HepG2 (cell line): ENCODE data around the gene MAT2A. TPM values are rescaled to one million over a fixed set of nuclear protein-coding genes. Genes with fewer than 3 reads are reported as not detected.
A peak's percentile ranks its signal among the peaks of the same experiment; 100 is the strongest.

Experiments used
- DR1 ChIP-seq: sonication (generic); formaldehyde crosslinking; IDR thresholded peaks from 2 replicates; pipeline ENCODE4 v1.8.0; 2021; ENCODE audit warnings: mild to moderate bottlenecking, missing genetic modification reagents, inconsistent platforms
- FOXO1 ChIP-seq: sonication (generic); formaldehyde crosslinking; IDR thresholded peaks from 2 replicates; pipeline ENCODE4 v1.4.0; 2020; ENCODE audit warnings: missing genetic modification reagents
- HIVEP1 ChIP-seq: sonication (generic); formaldehyde crosslinking; IDR thresholded peaks from 2 replicates; pipeline ENCODE4 v1.4.0; 2020; ENCODE audit warnings: mild to moderate bottlenecking, missing genetic modification reagents
- HMG20A ChIP-seq: IDR thresholded peaks from 2 replicates; pipeline ENCODE4 v1.6.1; 2016; ENCODE audit warnings: borderline replicate concordance
- JUN ChIP-seq: sonication (generic); formaldehyde crosslinking; IDR thresholded peaks from 2 replicates; pipeline ENCODE4 v1.4.0; 2020; ENCODE audit warnings: mild to moderate bottlenecking, missing genetic modification reagents
- KDM5A ChIP-seq: fragments of 200-600 bp; sonication (generic); IDR thresholded peaks from 2 replicates; pipeline ENCODE4 v1.7.0; 2018; ENCODE audit warnings: antibody characterized with exemption, mild to moderate bottlenecking, low read length, borderline replicate concordance
- KDM5B ChIP-seq: sonication (generic); formaldehyde crosslinking; IDR thresholded peaks from 2 replicates; pipeline ENCODE4 v1.4.0; 2020; ENCODE audit warnings: missing genetic modification reagents, mild to moderate bottlenecking, borderline replicate concordance
- NR0B2 ChIP-seq: sonication (generic); formaldehyde crosslinking; IDR thresholded peaks from 2 replicates; pipeline ENCODE4 v1.4.0; 2020; ENCODE audit warnings: mild to moderate bottlenecking, missing genetic modification reagents
- PAF1 ChIP-seq: IDR thresholded peaks from 2 replicates; pipeline ENCODE4 v1.6.1; 2016; ENCODE audit warnings: missing genetic modification reagents, missing compliant biosample characterization
- POLR2G ChIP-seq: fragments of 200-400 bp; formaldehyde crosslinking; IDR thresholded peaks from 2 replicates; pipeline ENCODE4 v1.6.1; 2018; ENCODE audit warnings: mild to moderate bottlenecking, low read depth, low read length, moderate library complexity
- ZBTB21 ChIP-seq: sonication (generic); formaldehyde crosslinking; IDR thresholded peaks from 2 replicates; pipeline ENCODE4 v1.4.0; 2020; ENCODE audit warnings: missing genetic modification reagents
- ZFAT ChIP-seq: sonication (generic); formaldehyde crosslinking; conservative IDR thresholded peaks from 2 replicates; pipeline ENCODE4 v1.8.1; 2023; ENCODE audit warnings: missing genetic modification reagents, inconsistent platforms
- ZFP36L2 ChIP-seq: sonication (generic); formaldehyde crosslinking; IDR thresholded peaks from 2 replicates; pipeline ENCODE4 v1.4.0; 2020; ENCODE audit warnings: missing genetic modification reagents
- ZMYM3 ChIP-seq: sonication (generic); formaldehyde crosslinking; IDR thresholded peaks from 2 replicates; pipeline ENCODE4 v1.5.1; 2020; ENCODE audit warnings: mild to moderate bottlenecking, missing genetic modification reagents
- ZNF747 ChIP-seq: sonication (generic); formaldehyde crosslinking; IDR thresholded peaks from 2 replicates; pipeline ENCODE4 v1.8.1; 2023; ENCODE audit warnings: missing genetic modification reagents, mild to moderate bottlenecking, borderline replicate concordance
- ZNF75D ChIP-seq: sonication (generic); formaldehyde crosslinking; IDR thresholded peaks from 2 replicates; pipeline ENCODE4 v1.8.1; 2023; ENCODE audit warnings: missing genetic modification reagents, mild to moderate bottlenecking, borderline replicate concordance
- polyA plus RNA-seq, 8 experiments: library from polyadenylated mRNA; depleted of rRNA in 3 of 8; stranded (reverse) in 7 of 8; unstranded in 1 of 8; fragments of >200 nt; fragmentation: Illumina TruSeq in 4 of 8; extraction: Trizol in 4 of 8; gene quantifications; 2 replicates each; pipeline versions ENCODE4 v1.2.1 to v1.2.3, GENCODE V29; 2011 to 2016; ENCODE audit warnings: low read depth in 4 of 8, missing spikeins in 1 of 8, mixed read lengths in 1 of 8; ENCODE audit not compliant: insufficient read depth in 1 of 8
- total RNA-seq, 5 experiments: library from RNA; depleted of rRNA; stranded (reverse); fragments of >200 nt; fragmentation: Illumina TruSeq; extraction: Trizol; gene quantifications; 2 replicates each; pipeline ENCODE4 v1.2.3, GENCODE V29; 2016; ENCODE audit warnings: low read depth in 1 of 5
- TF ChIP-seq, protein P1 (sequence below): sonication (generic); formaldehyde crosslinking; IDR thresholded peaks from 2 replicates; pipeline ENCODE4 v1.4.0; 2020; ENCODE audit warnings: missing genetic modification reagents, mild to moderate bottlenecking, borderline replicate concordance
- TF ChIP-seq, protein P2 (sequence below): sonication (generic); formaldehyde crosslinking; IDR thresholded peaks from 2 replicates; pipeline ENCODE4 v1.5.0; 2020; ENCODE audit warnings: missing genetic modification reagents, mild to moderate bottlenecking, borderline replicate concordance
- TF ChIP-seq, protein P3 (sequence below): sonication (generic); formaldehyde crosslinking; IDR thresholded peaks from 2 replicates; pipeline ENCODE4 v1.5.1; 2020; ENCODE audit warnings: missing genetic modification reagents, mild to moderate bottlenecking, borderline replicate concordance
- TF ChIP-seq, protein P4 (sequence below): sonication (generic); formaldehyde crosslinking; IDR thresholded peaks from 2 replicates; pipeline ENCODE4 v1.4.0; 2020; ENCODE audit warnings: mild to moderate bottlenecking, missing genetic modification reagents

The MAT2A gene
- total and polyA plus RNA-seq, 2 of the 13 experiments (the other 11 are each of a cell fraction or from before 2014, with no cell fraction given): 155 to 331 TPM

DNA sequence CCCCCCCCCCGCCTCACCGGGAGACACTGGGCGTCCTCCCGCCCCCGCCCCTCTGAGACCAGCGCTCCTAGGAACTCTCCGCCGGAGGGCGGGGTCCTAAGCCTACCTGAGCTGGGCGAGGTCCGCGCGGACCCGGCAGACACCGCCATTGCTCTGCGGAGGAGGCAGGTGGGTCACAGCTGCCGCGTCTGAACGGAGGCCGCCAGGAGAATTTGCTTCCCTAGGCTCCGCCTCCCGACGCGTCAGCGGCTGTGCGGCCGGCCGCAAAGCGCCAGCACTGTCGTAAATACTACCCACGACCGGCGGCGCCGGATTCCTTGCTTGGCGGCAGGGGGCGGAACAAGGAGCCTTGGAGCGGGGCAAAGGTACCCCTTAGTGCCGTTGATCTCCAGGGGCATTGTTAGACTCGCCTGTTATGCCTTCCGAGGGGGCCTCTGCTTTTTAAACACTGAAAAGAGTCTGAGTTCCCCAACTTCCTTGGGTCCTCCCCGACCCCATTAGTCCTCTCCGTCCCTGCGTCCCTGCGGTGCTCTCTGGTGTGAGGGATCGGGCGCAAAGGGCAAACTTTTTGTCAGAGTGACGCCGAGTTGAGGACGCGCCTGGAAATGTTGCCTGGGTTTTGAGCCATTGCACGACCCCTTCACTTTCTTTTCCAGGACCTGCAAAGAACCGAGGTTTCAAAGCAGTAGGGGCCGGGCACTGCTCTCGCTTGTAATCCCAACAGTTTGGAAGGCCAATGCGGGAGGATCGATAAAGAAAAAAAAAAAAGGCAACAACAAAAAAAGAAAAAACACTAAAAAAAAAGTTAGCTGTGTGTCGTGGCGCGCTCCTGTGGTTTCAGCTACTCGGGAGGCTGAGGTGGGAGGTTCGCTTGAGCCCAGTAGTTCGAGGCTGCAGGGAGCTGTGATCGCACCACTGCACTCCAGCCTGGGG is 22.6 kb downstream of the MAT2A start, which contains the start of gene GGCX (continued):
- TF ChIP-seq, protein P1, sequence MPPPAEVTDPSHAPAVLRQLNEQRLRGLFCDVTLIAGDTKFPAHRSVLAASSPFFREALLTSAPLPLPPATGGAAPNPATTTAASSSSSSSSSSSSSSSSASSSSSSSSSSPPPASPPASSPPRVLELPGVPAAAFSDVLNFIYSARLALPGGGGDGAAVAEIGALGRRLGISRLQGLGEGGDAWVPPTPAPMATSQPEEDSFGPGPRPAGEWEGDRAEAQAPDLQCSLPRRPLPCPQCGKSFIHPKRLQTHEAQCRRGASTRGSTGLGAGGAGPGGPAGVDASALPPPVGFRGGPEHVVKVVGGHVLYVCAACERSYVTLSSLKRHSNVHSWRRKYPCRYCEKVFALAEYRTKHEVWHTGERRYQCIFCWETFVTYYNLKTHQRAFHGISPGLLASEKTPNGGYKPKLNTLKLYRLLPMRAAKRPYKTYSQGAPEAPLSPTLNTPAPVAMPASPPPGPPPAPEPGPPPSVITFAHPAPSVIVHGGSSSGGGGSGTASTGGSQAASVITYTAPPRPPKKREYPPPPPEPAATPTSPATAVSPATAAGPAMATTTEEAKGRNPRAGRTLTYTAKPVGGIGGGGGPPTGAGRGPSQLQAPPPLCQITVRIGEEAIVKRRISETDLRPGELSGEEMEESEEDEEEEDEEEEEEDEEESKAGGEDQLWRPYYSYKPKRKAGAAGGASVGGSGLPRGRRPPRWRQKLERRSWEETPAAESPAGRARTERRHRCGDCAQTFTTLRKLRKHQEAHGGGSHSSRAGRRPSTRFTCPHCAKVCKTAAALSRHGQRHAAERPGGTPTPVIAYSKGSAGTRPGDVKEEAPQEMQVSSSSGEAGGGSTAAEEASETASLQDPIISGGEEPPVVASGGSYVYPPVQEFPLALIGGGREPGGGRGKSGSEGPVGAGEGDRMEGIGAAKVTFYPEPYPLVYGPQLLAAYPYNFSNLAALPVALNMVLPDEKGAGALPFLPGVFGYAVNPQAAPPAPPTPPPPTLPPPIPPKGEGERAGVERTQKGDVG (CRISPR knock-in tag): peak; percentile 84; the same call in 1 of the 2 replicates
- TF ChIP-seq HIVEP1 (CRISPR knock-in tag) (peak; percentile 81), POLR2G (peak; percentile 100), ZNF75D (CRISPR knock-in tag) (no peak), ZFAT (CRISPR knock-in tag) (no peak), KDM5A (peak; percentile 88; the same call in 1 of the 2 replicates), HMG20A (CRISPR knock-in tag) (no peak; the same call in 1 of the 2 replicates), ZNF747 (no peak; the same call in 1 of the 2 replicates), KDM5B (CRISPR knock-in tag) (peak; percentile 94), PAF1 (CRISPR knock-in tag) (no peak), ZFP36L2 (no peak; the same call in 1 of the 2 replicates), ZMYM3 (CRISPR knock-in tag) (peak; percentile 5), JUN (no peak; the same call in 1 of the 2 replicates), NR0B2 (CRISPR knock-in tag) (peak; percentile 87; the same call in 1 of the 2 replicates), DR1 (CRISPR knock-in tag) (peak; percentile 84; the same call in 1 of the 2 replicates), ZBTB21 (CRISPR knock-in tag) (no peak; the same call in 1 of the 2 replicates), FOXO1 (CRISPR knock-in tag) (peak; percentile 37; the same call in 1 of the 2 replicates)
- TF ChIP-seq, protein P2, sequence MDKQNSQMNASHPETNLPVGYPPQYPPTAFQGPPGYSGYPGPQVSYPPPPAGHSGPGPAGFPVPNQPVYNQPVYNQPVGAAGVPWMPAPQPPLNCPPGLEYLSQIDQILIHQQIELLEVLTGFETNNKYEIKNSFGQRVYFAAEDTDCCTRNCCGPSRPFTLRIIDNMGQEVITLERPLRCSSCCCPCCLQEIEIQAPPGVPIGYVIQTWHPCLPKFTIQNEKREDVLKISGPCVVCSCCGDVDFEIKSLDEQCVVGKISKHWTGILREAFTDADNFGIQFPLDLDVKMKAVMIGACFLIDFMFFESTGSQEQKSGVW (CRISPR knock-in tag): no peak
- TF ChIP-seq, protein P3, sequence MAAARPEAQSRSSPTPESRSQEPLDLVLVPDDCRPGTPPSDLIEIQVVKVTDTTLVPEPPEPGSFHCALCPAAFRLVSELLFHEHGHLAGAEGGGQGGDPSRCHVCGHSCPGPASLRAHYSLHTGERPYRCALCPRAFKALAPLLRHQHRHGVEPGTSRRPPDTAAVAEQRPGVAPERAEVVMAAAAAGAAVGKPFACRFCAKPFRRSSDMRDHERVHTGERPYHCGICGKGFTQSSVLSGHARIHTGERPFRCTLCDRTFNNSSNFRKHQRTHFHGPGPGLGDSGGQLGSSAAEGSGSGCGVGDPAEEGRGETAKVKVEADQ (CRISPR knock-in tag): no peak; the same call in 1 of the 2 replicates
- TF ChIP-seq, protein P4, sequence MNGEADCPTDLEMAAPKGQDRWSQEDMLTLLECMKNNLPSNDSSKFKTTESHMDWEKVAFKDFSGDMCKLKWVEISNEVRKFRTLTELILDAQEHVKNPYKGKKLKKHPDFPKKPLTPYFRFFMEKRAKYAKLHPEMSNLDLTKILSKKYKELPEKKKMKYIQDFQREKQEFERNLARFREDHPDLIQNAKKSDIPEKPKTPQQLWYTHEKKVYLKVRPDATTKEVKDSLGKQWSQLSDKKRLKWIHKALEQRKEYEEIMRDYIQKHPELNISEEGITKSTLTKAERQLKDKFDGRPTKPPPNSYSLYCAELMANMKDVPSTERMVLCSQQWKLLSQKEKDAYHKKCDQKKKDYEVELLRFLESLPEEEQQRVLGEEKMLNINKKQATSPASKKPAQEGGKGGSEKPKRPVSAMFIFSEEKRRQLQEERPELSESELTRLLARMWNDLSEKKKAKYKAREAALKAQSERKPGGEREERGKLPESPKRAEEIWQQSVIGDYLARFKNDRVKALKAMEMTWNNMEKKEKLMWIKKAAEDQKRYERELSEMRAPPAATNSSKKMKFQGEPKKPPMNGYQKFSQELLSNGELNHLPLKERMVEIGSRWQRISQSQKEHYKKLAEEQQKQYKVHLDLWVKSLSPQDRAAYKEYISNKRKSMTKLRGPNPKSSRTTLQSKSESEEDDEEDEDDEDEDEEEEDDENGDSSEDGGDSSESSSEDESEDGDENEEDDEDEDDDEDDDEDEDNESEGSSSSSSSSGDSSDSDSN: peak; percentile 76
